Gastroesophageal sphincter (tissue), 3 donors: ENCODE measurements around the gene MAPKAPK3.

Experiments used
- POLR2A ChIP-seq, 2 donors: fragments of 450-650 bp; IDR thresholded peaks; one replicate each; pipeline ENCODE4 v1.6.1; 2017; ENCODE audit warnings: antibody characterized with exemption in 2 of 2, mild to moderate bottlenecking in 2 of 2, moderate library complexity in 1 of 2
- POLR2AphosphoS5 ChIP-seq: sonication (generic); formaldehyde crosslinking; IDR thresholded peaks from one replicate; pipeline ENCODE4 v1.6.1; 2017; ENCODE audit warnings: antibody characterized with exemption
- TF ChIP-seq, protein P1 (sequence below), 4 experiments: fragments of 200-600 bp in 2 of 4; fragments of 450-650 bp in 2 of 4; sonication (generic) in 1 of 4; IDR thresholded peaks; one replicate each; pipeline ENCODE4 v1.5.1; 2017 to 2019; ENCODE audit warnings: antibody characterized with exemption in 4 of 4, mild to moderate bottlenecking in 2 of 4, moderate library complexity in 2 of 4

DNA sequence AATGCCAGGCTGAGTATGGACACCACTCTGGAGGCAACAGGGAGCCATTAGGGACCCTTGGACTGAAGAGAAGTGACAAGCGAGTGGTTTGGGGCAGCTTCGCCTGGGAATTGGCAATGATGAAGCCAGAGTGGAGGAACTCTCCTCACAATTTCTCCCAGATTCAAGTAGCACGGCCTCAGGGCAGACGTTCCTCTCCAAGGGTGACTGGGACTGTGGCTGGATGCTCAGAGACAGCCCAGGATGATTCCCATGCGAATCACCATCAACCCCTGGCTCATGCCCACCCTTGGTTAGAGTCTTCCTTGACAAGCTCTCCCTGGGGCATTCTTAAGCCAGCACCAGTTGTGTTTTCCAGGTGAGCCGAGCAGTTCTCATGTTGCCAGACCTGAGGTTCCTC is 41.5 kb downstream of the MAPKAPK3 start:
- no peak for TF ChIP-seq POLR2AphosphoS5
- no peak for TF ChIP-seq POLR2A (IDR thresholded peaks at IDR 0.05)
- TF ChIP-seq, protein P1, sequence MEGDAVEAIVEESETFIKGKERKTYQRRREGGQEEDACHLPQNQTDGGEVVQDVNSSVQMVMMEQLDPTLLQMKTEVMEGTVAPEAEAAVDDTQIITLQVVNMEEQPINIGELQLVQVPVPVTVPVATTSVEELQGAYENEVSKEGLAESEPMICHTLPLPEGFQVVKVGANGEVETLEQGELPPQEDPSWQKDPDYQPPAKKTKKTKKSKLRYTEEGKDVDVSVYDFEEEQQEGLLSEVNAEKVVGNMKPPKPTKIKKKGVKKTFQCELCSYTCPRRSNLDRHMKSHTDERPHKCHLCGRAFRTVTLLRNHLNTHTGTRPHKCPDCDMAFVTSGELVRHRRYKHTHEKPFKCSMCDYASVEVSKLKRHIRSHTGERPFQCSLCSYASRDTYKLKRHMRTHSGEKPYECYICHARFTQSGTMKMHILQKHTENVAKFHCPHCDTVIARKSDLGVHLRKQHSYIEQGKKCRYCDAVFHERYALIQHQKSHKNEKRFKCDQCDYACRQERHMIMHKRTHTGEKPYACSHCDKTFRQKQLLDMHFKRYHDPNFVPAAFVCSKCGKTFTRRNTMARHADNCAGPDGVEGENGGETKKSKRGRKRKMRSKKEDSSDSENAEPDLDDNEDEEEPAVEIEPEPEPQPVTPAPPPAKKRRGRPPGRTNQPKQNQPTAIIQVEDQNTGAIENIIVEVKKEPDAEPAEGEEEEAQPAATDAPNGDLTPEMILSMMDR (IDR thresholded peaks at IDR 0.05), result no peak
